NCI-H82 treated with DMSO at 0.1 percent for 48 hours (cell line): ENCODE results near the gene ADGRB3.
"Not testable (repeated sequence)": the region's sequence is repeated elsewhere in the genome, so short reads cannot be mapped to it uniquely, and the experiment has no call there.

Experiments
- DNase-seq: peaks from one replicate; lab custom pipeline; 2025; ENCODE audit not compliant: unreplicated experiment; lab: John Stamatoyannopoulos, UW

ADGRB3 gene

GRCh38 chr6:68737061-68737460, 102.0 kb downstream of the ADGRB3 start:
- DNase-seq = no peak

GRCh38 chr6:68738039-68738438, 103.0 kb downstream of the ADGRB3 start:
- no peak for DNase-seq

- no peak for DNase-seq
Observed at GRCh38 chr6:68740828-68741500, 105.9 kb downstream of the ADGRB3 start.

- DNase-seq = no peak
Observed at GRCh38 chr6:68741501-68742386, 106.7 kb downstream of the ADGRB3 start.

GRCh38 chr6:68743099-68743498, 108.0 kb downstream of the ADGRB3 start:
- DNase-seq = no peak

GRCh38 chr6:68744376-68744775, 109.3 kb downstream of the ADGRB3 start:
- DNase-seq = not testable (repeated sequence)

- DNase-seq = no peak
Observed at GRCh38 chr6:68746376-68746775, 111.3 kb downstream of the ADGRB3 start.

- DNase-seq = no peak
Observed at GRCh38 chr6:68747110-68747790, 112.2 kb downstream of the ADGRB3 start.

GRCh38 chr6:68747832-68748231, 112.8 kb downstream of the ADGRB3 start:
- DNase-seq = not testable (repeated sequence)

- DNase-seq = no peak
Observed at GRCh38 chr6:68754681-68755213, 119.7 kb downstream of the ADGRB3 start.

- DNase-seq = peak; percentile 23
Observed at GRCh38 chr6:68756454-68757375, 121.6 kb downstream of the ADGRB3 start.

GRCh38 chr6:68757821-68758220, 122.7 kb downstream of the ADGRB3 start:
- no peak for DNase-seq

- DNase-seq = no peak
Observed at GRCh38 chr6:68758559-68758958, 123.5 kb downstream of the ADGRB3 start.

GRCh38 chr6:68760485-68760884, 125.4 kb downstream of the ADGRB3 start:
- no peak for DNase-seq

- no peak for DNase-seq
Observed at GRCh38 chr6:68760941-68761676, 126.0 kb downstream of the ADGRB3 start.

GRCh38 chr6:68761985-68762384, 126.9 kb downstream of the ADGRB3 start:
- no peak for DNase-seq

- DNase-seq = no peak
Observed at GRCh38 chr6:68771426-68771825, 136.3 kb downstream of the ADGRB3 start.

GRCh38 chr6:68774843-68775242, 139.8 kb downstream of the ADGRB3 start:
- DNase-seq = no peak

GRCh38 chr6:68776354-68776753, 141.3 kb downstream of the ADGRB3 start:
- no peak for DNase-seq

- DNase-seq = peak; percentile 15
Observed at GRCh38 chr6:68777956-68778355, 142.9 kb downstream of the ADGRB3 start.
